WTC11 (cell line): Measurements from ENCODE around the gene SYNE4. TPM values are rescaled to one million over a fixed set of nuclear protein-coding genes. Genes with fewer than 3 reads are reported as not detected.

ENCODE experiments used
- ATAC-seq: fragments of 200-7000 bp; cut with Tn5 transposase; 2 replicates; pipeline ENCODE4 v1.10.0; 2021; ENCODE audit warnings: mild to moderate bottlenecking, moderate library complexity
- CTCF ChIA-PET: fragments of 300-600 bp; sonication (Branson Sonifier 250); formaldehyde crosslinking; loops from one replicate; lab custom pipeline; 2021; ENCODE audit warnings: antibody characterized with exemption; lab: Charles Lee
- POLR2A ChIA-PET: fragments of 350-600 bp; sonication (Branson Sonifier 250); formaldehyde crosslinking; loops from one replicate; lab custom pipeline; 2021; ENCODE audit warnings: antibody characterized with exemption; lab: Charles Lee
- DNase-seq: peaks from one replicate; pipeline ENCODE4 v3.0.0; 2021; ENCODE audit warnings: low spot score
- H3K27ac Mint-ChIP-seq: 2 replicates; pipeline ENCODE4 v1.8.0; 2021; ENCODE audit warnings: mixed read lengths
- H3K27me3 Mint-ChIP-seq: 2 replicates; pipeline ENCODE4 v1.8.0; 2021; ENCODE audit warnings: low read depth, mild to moderate bottlenecking, moderate library complexity, mixed read lengths
- H3K36me3 Mint-ChIP-seq: 2 replicates; pipeline ENCODE4 v1.8.0; 2021; ENCODE audit warnings: mixed read lengths
- H3K4me1 Mint-ChIP-seq: 2 replicates; pipeline ENCODE4 v1.8.0; 2022; ENCODE audit warnings: mixed read lengths
- H3K4me3 Mint-ChIP-seq: 2 replicates; pipeline ENCODE4 v1.8.0; 2021; ENCODE audit warnings: mild to moderate bottlenecking, moderate library complexity, mixed read lengths
- H3K9me3 Mint-ChIP-seq: 2 replicates; pipeline ENCODE4 v1.8.0; 2021; ENCODE audit warnings: mixed read lengths
- E2F5 ChIP-seq: sonication (generic); formaldehyde crosslinking; IDR thresholded peaks from 2 replicates; pipeline ENCODE4 v1.8.1; 2022; ENCODE audit warnings: mild to moderate bottlenecking, moderate library complexity, missing genetic modification reagents
- EMX1 ChIP-seq: fragments of 250-450 bp; sonication (Bioruptor Pico); IDR thresholded peaks from 2 replicates; pipeline ENCODE4 v1.8.0; 2021; ENCODE audit warnings: mild to moderate bottlenecking
- FOXJ3 ChIP-seq: sonication (generic); formaldehyde crosslinking; IDR thresholded peaks from 2 replicates; pipeline ENCODE4 v1.9.0; 2021; ENCODE audit warnings: missing genetic modification reagents, mild to moderate bottlenecking, borderline replicate concordance
- GABPB1 ChIP-seq: sonication (generic); formaldehyde crosslinking; IDR thresholded peaks from 2 replicates; pipeline ENCODE4 v1.8.1; 2023; ENCODE audit warnings: mild to moderate bottlenecking, missing genetic modification reagents
- GRHL2 ChIP-seq: fragments of 250-450 bp; sonication (Bioruptor Pico); IDR thresholded peaks from 2 replicates; pipeline ENCODE4 v1.8.0; 2022; ENCODE audit warnings: mild to moderate bottlenecking, moderate library complexity; ENCODE audit not compliant: insufficient replicate concordance, severe bottlenecking
- NFATC4 ChIP-seq: fragments of 250-450 bp; sonication (Bioruptor Pico); IDR thresholded peaks from 2 replicates; pipeline ENCODE4 v1.9.0; 2021; ENCODE audit warnings: mild to moderate bottlenecking
- NFE2L1 ChIP-seq: sonication (generic); formaldehyde crosslinking; IDR thresholded peaks from 2 replicates; pipeline ENCODE4 v1.8.1; 2023; ENCODE audit warnings: missing genetic modification reagents
- NFYB ChIP-seq: sonication (generic); formaldehyde crosslinking; conservative IDR thresholded peaks from 2 replicates; pipeline ENCODE4 v1.8.0; 2022; ENCODE audit warnings: low read depth, missing genetic modification reagents
- OVOL2 ChIP-seq: fragments of 250-450 bp; sonication (Bioruptor Pico); IDR thresholded peaks from 2 replicates; pipeline ENCODE4 v1.9.0; 2021; ENCODE audit warnings: mild to moderate bottlenecking, borderline replicate concordance
- PREB ChIP-seq: sonication (generic); formaldehyde crosslinking; IDR thresholded peaks from 2 replicates; pipeline ENCODE4 v1.8.1; 2022; ENCODE audit warnings: mild to moderate bottlenecking, missing genetic modification reagents, moderate library complexity, borderline replicate concordance
- PRRX2 ChIP-seq: fragments of 250-450 bp; sonication (Bioruptor Pico); IDR thresholded peaks from 2 replicates; pipeline ENCODE4 v1.8.0; 2021; ENCODE audit warnings: mild to moderate bottlenecking
- SMAD4 ChIP-seq: sonication (generic); formaldehyde crosslinking; IDR thresholded peaks from 2 replicates; pipeline ENCODE4 v1.8.0; 2022; ENCODE audit warnings: mild to moderate bottlenecking, missing genetic modification reagents
- STAT6 ChIP-seq: sonication (generic); formaldehyde crosslinking; conservative IDR thresholded peaks from 2 replicates; pipeline ENCODE4 v1.8.1; 2023; ENCODE audit warnings: mild to moderate bottlenecking, low read depth, missing genetic modification reagents, moderate library complexity
- TEAD4 ChIP-seq: sonication (generic); formaldehyde crosslinking; IDR thresholded peaks from 2 replicates; pipeline ENCODE4 v1.8.0; 2022; ENCODE audit warnings: mild to moderate bottlenecking, missing genetic modification reagents
- USF2 ChIP-seq: sonication (generic); formaldehyde crosslinking; IDR thresholded peaks from 2 replicates; pipeline ENCODE4 v1.8.1; 2023; ENCODE audit warnings: mild to moderate bottlenecking, missing genetic modification reagents, moderate library complexity
- ZBTB21 ChIP-seq: sonication (generic); formaldehyde crosslinking; IDR thresholded peaks from 2 replicates; pipeline ENCODE4 v1.8.1; 2023; ENCODE audit warnings: mild to moderate bottlenecking, missing genetic modification reagents, borderline replicate concordance
- total RNA-seq: library from RNA; stranded (reverse); gene quantifications from 3 replicates; pipeline ENCODE4 v1.2.3, GENCODE V29; 2021
- TF ChIP-seq, protein P1 (sequence below): sonication (generic); formaldehyde crosslinking; IDR thresholded peaks from 2 replicates; pipeline ENCODE4 v1.8.1; 2023; ENCODE audit warnings: mild to moderate bottlenecking, moderate library complexity, missing genetic modification reagents
- TF ChIP-seq, protein P2 (sequence below): sonication (generic); formaldehyde crosslinking; IDR thresholded peaks from 2 replicates; pipeline ENCODE4 v1.8.0; 2022; ENCODE audit warnings: mild to moderate bottlenecking, missing genetic modification reagents
- TF ChIP-seq, protein P3 (sequence below): fragments of 250-450 bp; sonication (Bioruptor Pico); IDR thresholded peaks from 2 replicates; pipeline ENCODE4 v1.9.0; 2021; ENCODE audit warnings: mild to moderate bottlenecking, borderline replicate concordance

SYNE4 gene
- total RNA-seq, 1 experiment from 2014 or later: 17.6 TPM

GRCh38 chr19:35993923-35994598 is 14.6 kb downstream of the SYNE4 start:
- no peak overlapping the region for H3K27ac Mint-ChIP-seq
- peak overlapping the region; percentile 51 for H3K4me3 Mint-ChIP-seq
- H3K36me3 Mint-ChIP-seq: no peaks in the 10 kb centered on the region
- peak; percentile 61 for ATAC-seq
- H3K9me3 Mint-ChIP-seq: peaks cover under 1% of the 10 kb centered on the region; the same call in 1 of the 2 replicates
- H3K4me1 Mint-ChIP-seq: peaks cover 14% of the 10 kb centered on the region
- DNase-seq: peak; percentile 69
- CTCF ChIA-PET: interaction anchor here (0.6 to 2.6 kb wide), 26 partner anchors 10 to 210 kb away, joined by 3 to 13 read pairs (median 4); partner anchors contain the start of genes ALKBH6, SYNE4 and THAP8
- TF ChIP-seq PRRX2 (no peak), NFYB (no peak), USF2 (no peak), TEAD4 (CRISPR knock-in tag) (no peak), EMX1 (CRISPR knock-in tag) (no peak)
- TF ChIP-seq, protein P1, sequence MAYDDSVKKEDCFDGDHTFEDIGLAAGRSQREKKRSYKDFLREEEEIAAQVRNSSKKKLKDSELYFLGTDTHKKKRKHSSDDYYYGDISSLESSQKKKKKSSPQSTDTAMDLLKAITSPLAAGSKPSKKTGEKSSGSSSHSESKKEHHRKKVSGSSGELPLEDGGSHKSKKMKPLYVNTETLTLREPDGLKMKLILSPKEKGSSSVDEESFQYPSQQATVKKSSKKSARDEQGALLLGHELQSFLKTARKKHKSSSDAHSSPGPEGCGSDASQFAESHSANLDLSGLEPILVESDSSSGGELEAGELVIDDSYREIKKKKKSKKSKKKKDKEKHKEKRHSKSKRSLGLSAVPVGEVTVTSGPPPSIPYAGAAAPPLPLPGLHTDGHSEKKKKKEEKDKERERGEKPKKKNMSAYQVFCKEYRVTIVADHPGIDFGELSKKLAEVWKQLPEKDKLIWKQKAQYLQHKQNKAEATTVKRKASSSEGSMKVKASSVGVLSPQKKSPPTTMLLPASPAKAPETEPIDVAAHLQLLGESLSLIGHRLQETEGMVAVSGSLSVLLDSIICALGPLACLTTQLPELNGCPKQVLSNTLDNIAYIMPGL (CRISPR knock-in tag): 0 out of 2 replicates have a peak, but pooled peaks have one; percentile 40
- peaks cover 10% of the 10 kb centered on the region for H3K27me3 Mint-ChIP-seq
- POLR2A ChIA-PET: no interaction called here

GRCh38 chr19:35992907-35993765 is 15.5 kb downstream of the SYNE4 start:
- Mint-ChIP-seq H3K4me3 (no peak overlapping the region), H3K36me3 (no peaks in the 10 kb centered on the region), H3K27ac (no peak overlapping the region), H3K4me1 (peaks cover 14% of the 10 kb centered on the region), H3K27me3 (peaks cover 19% of the 10 kb centered on the region), H3K9me3 (peaks cover 5% of the 10 kb centered on the region; the same call in 1 of the 2 replicates)
- ChIA-PET POLR2A (interaction anchor here (0.7 kb wide), 1 partner anchor 851 kb away, joined by 4 read pairs; no protein-coding TSS in a partner anchor), CTCF (interaction anchor here (1.0 to 2.6 kb wide), 19 partner anchors 9 to 209 kb away, joined by 3 to 13 read pairs (median 6); partner anchors contain the start of genes ALKBH6, SYNE4 and THAP8)
- no peak for ATAC-seq
- DNase-seq: no peak
- TF ChIP-seq SMAD4 (no peak), NFE2L1 (CRISPR knock-in tag) (no peak), OVOL2 (CRISPR knock-in tag) (no peak), GABPB1 (CRISPR knock-in tag) (no peak), FOXJ3 (CRISPR knock-in tag) (no peak), PREB (CRISPR knock-in tag) (no peak), EMX1 (CRISPR knock-in tag) (no peak), NFATC4 (no peak), GRHL2 (CRISPR knock-in tag) (no peak), E2F5 (CRISPR knock-in tag) (no peak), ZBTB21 (CRISPR knock-in tag) (no peak), STAT6 (CRISPR knock-in tag) (no peak), NFYB (no peak)
- TF ChIP-seq, protein P2, sequence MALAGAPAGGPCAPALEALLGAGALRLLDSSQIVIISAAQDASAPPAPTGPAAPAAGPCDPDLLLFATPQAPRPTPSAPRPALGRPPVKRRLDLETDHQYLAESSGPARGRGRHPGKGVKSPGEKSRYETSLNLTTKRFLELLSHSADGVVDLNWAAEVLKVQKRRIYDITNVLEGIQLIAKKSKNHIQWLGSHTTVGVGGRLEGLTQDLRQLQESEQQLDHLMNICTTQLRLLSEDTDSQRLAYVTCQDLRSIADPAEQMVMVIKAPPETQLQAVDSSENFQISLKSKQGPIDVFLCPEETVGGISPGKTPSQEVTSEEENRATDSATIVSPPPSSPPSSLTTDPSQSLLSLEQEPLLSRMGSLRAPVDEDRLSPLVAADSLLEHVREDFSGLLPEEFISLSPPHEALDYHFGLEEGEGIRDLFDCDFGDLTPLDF (CRISPR knock-in tag): no peak
- TF ChIP-seq, protein P3, sequence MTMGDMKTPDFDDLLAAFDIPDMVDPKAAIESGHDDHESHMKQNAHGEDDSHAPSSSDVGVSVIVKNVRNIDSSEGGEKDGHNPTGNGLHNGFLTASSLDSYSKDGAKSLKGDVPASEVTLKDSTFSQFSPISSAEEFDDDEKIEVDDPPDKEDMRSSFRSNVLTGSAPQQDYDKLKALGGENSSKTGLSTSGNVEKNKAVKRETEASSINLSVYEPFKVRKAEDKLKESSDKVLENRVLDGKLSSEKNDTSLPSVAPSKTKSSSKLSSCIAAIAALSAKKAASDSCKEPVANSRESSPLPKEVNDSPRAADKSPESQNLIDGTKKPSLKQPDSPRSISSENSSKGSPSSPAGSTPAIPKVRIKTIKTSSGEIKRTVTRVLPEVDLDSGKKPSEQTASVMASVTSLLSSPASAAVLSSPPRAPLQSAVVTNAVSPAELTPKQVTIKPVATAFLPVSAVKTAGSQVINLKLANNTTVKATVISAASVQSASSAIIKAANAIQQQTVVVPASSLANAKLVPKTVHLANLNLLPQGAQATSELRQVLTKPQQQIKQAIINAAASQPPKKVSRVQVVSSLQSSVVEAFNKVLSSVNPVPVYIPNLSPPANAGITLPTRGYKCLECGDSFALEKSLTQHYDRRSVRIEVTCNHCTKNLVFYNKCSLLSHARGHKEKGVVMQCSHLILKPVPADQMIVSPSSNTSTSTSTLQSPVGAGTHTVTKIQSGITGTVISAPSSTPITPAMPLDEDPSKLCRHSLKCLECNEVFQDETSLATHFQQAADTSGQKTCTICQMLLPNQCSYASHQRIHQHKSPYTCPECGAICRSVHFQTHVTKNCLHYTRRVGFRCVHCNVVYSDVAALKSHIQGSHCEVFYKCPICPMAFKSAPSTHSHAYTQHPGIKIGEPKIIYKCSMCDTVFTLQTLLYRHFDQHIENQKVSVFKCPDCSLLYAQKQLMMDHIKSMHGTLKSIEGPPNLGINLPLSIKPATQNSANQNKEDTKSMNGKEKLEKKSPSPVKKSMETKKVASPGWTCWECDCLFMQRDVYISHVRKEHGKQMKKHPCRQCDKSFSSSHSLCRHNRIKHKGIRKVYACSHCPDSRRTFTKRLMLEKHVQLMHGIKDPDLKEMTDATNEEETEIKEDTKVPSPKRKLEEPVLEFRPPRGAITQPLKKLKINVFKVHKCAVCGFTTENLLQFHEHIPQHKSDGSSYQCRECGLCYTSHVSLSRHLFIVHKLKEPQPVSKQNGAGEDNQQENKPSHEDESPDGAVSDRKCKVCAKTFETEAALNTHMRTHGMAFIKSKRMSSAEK: no peak
